ENCODE data around the gene CETN3.

GRCh38 chr5:90379652-90380051 is 29.9 kb downstream of the CETN3 start:
- TF ChIP-seq GATA3 (IDR thresholded peaks at IDR 0.05; ENCODE audit: low read depth, low read length) (no peak), GATA2 (IDR thresholded peaks at IDR 0.05; ENCODE audit: low read depth, low read length) (no peak)
